ENCODE data around the gene ADCYAP1.

- no peak for TF ChIP-seq CTCF (IDR thresholded peaks at IDR 0.05)
- no peak for TF ChIP-seq EZH2 (IDR thresholded peaks at IDR 0.05; ENCODE audit: borderline replicate concordance, insufficient read depth, low read depth, low read length, poor library complexity, severe bottlenecking)
Measured at GRCh38 chr18:887716-888115, 17.0 kb upstream of the ADCYAP1 start.

Measured in B cell (primary cell).